ENCODE data around the gene PIN1. TPM values are rescaled to one million over a fixed set of nuclear protein-coding genes. Genes with fewer than 3 reads are reported as not detected.

Gene PIN1
- total RNA-seq, 1 donor: 76.0 TPM

GRCh38 chr19:9848762-9849161 lies 13.6 kb downstream of the PIN1 start:
- no peak for DNase-seq (ENCODE audit: low read depth)
- H3K4me3 ChIP-seq (ENCODE audit: low read depth, low read length): no peak overlapping the region
- no peak for TF ChIP-seq CTCF (IDR thresholded peaks at IDR 0.05; ENCODE audit: insufficient read depth, low read depth, low read length)

GRCh38 chr19:9849791-9850190 lies 14.7 kb downstream of the PIN1 start:
- no peak for DNase-seq (ENCODE audit: low read depth)
- no peak overlapping the region for H3K4me3 ChIP-seq (ENCODE audit: low read depth, low read length)
- no peak for TF ChIP-seq CTCF (IDR thresholded peaks at IDR 0.05; ENCODE audit: insufficient read depth, low read depth, low read length)

GRCh38 chr19:9850235-9850959 lies 15.3 kb downstream of the PIN1 start:
- DNase-seq (ENCODE audit: low read depth): no peak
- no peak for TF ChIP-seq CTCF (IDR thresholded peaks at IDR 0.05; ENCODE audit: insufficient read depth, low read depth, low read length)
- H3K4me3 ChIP-seq (ENCODE audit: low read depth, low read length): no peak overlapping the region

GRCh38 chr19:9854282-9854846 lies 19.2 kb downstream of the PIN1 start:
- no peak for TF ChIP-seq CTCF (IDR thresholded peaks at IDR 0.05; ENCODE audit: insufficient read depth, low read depth, low read length)
- H3K4me3 ChIP-seq (ENCODE audit: low read depth, low read length): no peak overlapping the region
- no peak for DNase-seq (ENCODE audit: low read depth)

GRCh38 chr19:9856609-9857008 lies 21.5 kb downstream of the PIN1 start:
- TF ChIP-seq CTCF (IDR thresholded peaks at IDR 0.05; ENCODE audit: insufficient read depth, low read depth, low read length): no peak
- H3K4me3 ChIP-seq (ENCODE audit: low read depth, low read length): no peak overlapping the region
- no peak for DNase-seq (ENCODE audit: low read depth)

GRCh38 chr19:9857076-9857721 lies 22.1 kb downstream of the PIN1 start:
- H3K4me3 ChIP-seq (ENCODE audit: low read depth, low read length): no peak overlapping the region
- no peak for DNase-seq (ENCODE audit: low read depth)
- no peak for TF ChIP-seq CTCF (IDR thresholded peaks at IDR 0.05; ENCODE audit: insufficient read depth, low read depth, low read length)
